Measurements from ENCODE around the gene FFAR3.

- no peak for TF ChIP-seq CTCF (IDR thresholded peaks at IDR 0.05 in 8 of 11, conservative IDR thresholded peaks at IDR 0.05 in 3 of 11)
- TF ChIP-seq POLR2AphosphoS5 (IDR thresholded peaks at IDR 0.05): no peak
- TF ChIP-seq POLR2A (IDR thresholded peaks at IDR 0.05): no peak
These were observed 2.7 kb downstream of the FFAR3 start for GRCh38 chr19:35360880-35361420.

All from spleen (tissue), 7 donors.